DMS 273 (cell line): ENCODE results near the gene NUDT8.

ENCODE experiments used
- DNase-seq: peaks from one replicate; lab custom pipeline; 2025; ENCODE audit not compliant: unreplicated experiment; lab: John Stamatoyannopoulos, UW

The NUDT8 gene, protein sequence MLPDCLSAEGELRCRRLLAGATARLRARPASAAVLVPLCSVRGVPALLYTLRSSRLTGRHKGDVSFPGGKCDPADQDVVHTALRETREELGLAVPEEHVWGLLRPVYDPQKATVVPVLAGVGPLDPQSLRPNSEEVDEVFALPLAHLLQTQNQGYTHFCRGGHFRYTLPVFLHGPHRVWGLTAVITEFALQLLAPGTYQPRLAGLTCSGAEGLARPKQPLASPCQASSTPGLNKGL

DNA sequence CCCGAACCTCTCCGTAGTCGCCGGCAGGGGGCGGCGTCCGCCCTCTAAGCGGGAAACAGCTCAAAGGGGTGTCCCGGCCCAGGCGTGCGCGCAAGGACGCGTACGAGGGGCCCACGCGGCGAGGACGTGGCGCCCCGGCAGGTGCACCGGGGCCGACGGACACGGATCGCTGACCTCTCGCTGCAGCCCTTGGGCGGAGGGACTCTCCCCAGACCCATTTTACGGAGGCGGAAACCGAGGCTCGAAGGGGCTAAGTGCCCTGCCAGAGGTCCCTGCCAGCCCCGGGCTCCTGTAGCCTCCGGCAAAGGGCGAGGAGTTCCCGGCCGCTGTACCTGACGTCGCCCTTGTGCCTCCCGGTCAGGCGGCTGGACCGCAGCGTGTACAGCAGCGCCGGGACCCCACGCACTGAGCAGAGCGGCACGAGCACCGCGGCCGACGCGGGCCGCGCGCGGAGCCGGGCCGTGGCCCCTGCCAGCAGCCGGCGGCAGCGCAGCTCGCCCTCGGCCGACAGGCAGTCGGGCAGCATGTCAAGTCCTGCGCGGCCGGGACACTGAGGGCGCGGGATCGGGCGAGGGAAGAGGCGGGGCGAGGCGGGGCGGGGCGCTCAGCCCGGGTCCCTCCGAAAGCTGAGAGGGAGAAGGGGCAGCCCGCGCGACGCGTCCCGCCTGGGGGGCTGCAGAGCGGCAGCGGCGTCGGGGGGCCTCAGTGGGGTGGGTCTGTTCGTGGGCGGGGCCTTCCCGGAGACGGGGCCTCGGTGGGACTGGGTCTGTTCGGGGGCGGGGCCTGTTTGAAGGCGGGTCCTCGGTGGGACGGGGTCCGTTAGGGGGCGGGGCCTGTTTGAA is at the start of gene NUDT8:
Gene NUDT8, minus strand, starts transcription at position 552 of the 842 bp plus-strand sequence. Its CDS starts 26 bp downstream, at position 526.
- DNase-seq = peak; percentile 90

GRCh38 chr11:67675058-67675747 is 45.5 kb upstream of the NUDT8 start:
- no peak for DNase-seq

DNA sequence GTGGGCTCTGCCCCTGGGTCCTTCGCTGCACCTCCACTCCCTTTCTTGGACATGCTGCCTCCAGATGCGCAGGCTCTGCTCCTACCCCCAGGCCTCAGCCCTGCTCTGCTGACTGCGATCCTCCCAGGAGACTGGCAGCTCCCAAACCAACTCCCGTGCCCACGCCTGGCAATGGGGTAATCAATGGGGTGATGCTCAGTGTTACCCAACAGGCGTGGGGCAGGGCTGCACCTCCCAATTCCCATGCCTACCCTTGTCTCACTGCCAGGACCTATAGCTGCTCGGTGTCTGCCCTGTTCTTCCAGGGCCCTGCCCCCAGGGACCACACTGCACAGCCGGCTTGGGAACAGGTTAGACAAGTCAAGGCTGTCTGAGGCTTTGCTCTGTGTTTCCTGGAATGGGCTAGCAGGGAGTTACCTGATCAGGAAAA is 44.7 kb upstream of the NUDT8 start, which contains the start of gene ALDH3B2:
Gene ALDH3B2, minus strand, starts transcription at position 182 of the 430 bp plus-strand sequence. CDS start 7,688 bp downstream, outside the sequence.
- DNase-seq = no peak

DNA sequence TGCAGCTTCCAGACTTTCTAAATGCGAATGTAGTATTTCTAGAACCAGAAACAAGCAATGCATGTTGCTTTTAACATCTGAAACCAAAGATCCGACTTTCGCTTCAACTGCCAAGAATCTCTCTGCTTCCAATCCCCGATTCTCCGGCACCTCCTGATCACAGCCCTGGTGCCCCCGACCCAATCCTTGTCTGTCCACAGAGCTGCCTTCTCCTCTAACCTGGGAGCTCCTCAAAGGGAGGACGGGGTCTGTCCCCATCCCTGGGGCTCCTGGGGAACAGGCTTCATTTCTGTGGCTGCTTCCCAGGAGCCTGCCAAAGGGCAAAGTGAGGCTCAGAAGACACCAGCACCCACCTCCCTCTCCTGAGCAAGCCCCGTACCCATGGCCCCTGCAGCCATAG is 44.2 kb upstream of the NUDT8 start:
- no peak for DNase-seq

DNA sequence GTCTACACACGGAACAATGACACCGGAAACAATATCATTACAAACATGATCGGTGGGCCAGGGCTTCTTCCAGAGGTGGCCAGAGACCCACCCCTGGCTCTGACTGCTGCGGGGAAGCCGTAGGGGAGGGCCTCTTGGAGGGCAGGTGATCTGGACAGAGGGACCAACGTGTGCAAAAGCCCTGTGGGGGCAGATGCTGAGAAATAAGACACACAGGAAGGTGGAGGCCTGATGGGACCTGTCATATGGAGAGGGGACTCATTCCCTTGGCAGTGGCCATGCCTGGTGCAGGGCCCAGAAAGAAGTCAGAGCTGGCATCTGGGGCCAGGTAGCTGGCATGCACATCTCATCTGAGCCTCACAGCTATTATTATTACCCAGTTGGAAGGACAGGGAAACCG is 43.6 kb upstream of the NUDT8 start:
- no peak for DNase-seq

- DNase-seq = peak; percentile 20
Observed at GRCh38 chr11:67671211-67671520, 41.4 kb upstream of the NUDT8 start.

DNA sequence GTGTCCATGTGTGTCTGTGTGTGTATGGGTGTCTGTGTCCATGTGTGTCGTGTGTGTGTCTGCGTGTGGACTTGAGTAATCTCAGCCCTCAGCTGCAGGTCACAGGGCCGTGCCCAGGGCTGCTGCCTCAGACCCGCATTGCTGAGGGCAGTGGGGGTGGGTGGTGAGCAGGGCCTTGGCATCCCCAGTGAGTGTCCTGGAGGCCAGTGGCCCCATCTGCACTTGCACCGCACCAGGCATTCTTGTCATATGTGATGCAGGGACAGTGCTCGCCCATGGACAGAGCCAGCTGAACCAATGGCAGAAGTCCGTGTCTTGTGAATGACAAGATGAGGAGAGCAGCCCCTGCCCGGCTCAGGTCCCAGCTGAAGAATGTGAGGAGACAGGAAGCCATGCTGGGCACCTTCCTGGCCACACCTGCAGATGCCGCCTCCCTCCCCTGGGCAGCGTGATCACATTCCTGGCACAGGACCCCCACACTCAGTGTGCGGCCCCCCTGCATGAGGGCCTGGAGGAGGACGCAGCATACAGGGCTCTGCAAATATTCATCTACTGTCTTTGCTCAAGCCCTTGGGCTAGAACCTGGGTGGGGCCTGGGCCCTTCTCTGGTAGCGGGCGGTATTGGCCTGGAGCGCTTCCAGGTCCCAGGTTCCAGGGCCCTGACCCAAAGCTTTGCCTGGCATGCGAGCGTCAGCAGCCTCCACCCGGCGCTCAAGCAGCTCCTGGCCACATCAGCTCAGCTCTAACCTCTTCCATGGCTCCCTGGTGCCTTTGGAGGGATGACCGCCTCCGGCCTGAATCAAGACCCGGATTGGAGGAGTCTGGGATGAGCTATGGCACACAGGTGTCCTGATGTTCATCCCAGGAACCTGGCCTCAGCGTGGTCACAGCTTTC is 40.8 kb upstream of the NUDT8 start:
- DNase-seq = no peak

- no peak for DNase-seq
Observed at GRCh38 chr11:67668192-67668551, 38.4 kb upstream of the NUDT8 start.

DNA sequence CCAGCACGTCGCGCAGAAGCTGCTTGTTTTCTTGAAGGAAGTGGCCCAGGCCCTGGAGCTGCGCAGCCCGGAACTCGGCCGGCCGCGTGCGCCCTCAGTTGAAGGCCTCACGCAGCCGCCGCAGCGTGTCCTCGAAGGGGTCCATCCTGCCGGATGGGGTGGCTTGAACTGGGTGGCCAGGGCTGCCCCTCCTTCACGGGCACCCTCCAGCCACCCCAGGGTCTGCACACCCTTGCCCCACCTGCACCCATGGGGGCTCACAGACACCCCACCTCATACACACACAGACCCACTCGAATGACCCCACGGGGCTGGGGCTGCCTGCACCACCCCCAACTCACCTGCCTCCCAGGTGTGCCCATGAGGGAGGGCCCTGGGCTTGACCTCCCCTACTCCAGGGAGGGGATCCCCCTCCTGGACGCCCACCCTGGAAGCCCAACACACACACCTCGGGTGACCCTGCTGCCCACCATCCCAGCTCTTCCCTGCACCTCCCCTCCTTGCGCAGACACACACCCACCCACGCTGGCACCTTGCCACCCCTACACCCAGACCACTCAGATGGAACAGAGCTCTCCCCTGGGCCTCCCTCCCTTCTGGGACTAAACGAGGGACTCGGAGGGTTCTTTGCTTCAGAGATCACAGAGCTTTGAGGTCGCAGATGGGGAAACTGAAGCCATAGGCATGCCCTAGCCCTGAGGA is 37.9 kb upstream of the NUDT8 start:
- DNase-seq = no peak

DNA sequence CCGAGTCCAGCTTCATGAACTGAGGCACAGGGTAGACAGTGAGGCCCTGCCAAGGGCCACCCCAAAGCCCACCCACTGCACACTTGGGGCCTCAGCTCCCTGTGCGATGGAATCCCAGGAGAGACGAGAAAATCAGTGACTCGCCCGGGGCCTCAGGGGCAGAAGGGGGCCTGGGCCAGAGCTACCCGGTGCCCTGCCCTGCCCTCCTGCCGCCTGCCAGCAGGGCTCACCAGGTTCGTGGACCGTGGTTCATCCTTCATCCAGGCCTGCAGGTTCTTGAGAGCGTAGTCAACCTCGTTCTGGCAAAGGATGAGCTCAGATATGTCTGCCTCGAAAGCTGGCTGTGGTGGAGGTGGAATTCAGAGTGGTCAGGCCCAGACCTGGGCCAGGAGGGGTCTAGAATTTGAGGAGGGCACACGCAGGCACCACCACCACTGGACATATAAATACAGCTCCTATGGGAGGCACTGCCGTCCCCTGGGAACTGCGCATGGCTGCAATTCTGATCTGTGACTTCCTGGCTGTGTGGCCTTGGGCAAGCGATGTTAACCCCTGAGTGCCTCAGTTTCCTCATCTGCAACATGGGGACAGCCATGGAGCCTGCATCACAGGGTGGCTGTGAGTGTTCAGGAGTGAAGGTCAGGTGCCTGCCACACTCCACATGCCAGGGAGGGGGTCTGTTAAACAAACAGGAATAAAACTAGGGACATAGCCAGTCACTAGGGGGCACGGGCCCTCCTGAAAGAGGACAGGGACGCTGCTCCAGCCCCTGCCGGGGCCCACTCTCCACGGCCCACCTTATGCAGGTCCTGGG is 37.1 kb upstream of the NUDT8 start:
- no peak for DNase-seq

DNA sequence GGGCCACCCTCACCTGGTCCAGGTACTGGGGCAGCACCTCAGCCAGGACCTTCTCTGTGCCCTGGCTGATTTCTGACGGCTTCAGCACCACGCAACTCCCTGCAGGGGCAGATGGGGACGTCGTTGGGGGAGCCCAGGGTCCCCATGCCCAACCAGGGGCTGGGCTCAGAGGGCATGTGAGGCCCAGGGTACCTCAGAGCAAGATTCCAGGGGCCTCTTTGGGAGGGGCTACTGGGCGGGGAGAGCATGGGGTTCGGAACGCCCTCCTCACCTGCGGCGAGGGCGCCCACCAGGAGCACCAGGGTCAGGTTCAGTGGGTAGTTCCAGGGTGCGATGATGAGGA is 36.5 kb upstream of the NUDT8 start:
- DNase-seq = no peak

DNA sequence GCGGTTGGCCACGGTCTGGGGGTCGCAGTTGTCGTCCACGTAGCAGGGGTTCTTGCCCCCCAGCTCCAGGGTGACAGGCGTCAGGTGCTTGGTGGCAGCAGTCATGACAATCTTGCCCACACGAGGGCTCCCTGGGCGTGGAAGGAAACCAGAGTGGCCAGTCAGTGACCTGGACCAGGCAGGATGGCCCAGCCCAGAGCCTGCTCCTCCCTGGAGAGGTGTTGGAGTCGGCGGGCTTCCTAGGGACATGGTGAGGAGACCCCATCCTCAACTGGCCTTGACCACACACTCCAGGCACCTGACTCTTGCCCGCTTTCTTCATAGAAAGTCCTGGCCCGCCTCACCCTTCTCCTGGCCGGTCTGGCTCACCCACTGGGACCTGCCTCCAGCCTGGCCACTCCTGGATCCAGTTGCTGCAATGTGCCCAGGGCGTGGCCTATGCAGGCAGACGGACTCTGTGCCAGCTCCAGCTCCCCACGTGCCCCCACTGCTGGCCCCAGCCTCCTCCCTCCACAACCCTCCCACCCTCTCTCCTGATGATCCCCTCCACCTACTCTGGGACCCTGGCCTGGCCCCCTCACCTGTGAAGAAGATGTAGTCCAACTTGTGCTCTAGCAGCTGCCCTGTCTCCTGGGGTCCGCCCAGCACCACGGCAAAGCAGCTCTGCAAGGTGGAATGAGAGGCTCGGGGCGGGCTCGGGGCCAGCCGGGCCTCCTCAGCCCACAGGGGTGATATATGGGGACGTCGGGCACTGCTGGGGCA is 36.0 kb upstream of the NUDT8 start:
- no peak for DNase-seq

DNA sequence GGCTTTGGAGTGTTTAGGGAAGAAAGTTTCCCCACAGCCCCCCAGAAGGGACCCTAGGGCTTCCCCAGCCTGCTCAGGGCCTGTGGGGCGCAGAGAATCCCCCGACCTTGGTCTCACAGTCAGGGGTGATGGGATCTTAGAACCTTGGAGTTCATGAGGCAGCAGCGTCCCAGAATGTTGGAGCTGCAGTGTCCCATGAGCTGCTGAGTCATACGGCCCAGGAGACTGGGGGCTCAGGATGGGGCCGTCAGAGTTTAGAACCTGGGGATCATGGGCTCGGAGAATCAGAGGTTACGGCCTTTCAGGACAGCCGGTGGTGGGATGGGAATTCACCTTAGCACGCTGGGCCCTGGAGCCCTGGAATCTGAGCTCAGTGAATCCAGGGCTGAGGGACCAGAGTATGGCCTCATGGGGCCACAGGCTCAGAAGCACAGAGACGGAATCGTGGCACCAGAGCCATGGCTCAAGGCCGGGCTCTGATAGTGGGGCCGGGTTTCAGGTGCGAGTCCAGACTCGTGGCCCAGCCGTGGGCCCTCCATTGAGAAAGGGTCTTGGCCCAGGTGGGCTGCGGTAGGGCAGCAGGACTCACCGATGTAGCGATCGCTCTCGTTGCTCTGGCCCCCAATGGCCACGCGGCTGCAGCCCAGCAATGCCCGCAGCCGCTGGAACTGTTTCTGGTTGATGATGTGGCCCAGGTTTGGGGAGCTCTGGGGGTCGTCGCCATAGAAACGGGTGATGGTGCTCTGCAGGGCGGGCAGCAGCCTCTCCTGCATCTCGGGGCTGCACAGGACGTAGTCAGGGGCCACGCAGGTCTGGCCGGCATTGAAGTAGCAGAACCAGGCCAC is 35.2 kb upstream of the NUDT8 start:
- no peak for DNase-seq

- DNase-seq = no peak
Observed at GRCh38 chr11:67664213-67664585, 34.5 kb upstream of the NUDT8 start.

- DNase-seq = no peak
Observed at GRCh38 chr11:67663532-67664212, 33.9 kb upstream of the NUDT8 start.

- DNase-seq = no peak
Observed at GRCh38 chr11:67662835-67663531, 33.2 kb upstream of the NUDT8 start.
